Activated B cell treated with CpG ODN at 0.5 μM for 24 hours (primary cell): Measurements from ENCODE around the gene RFNG. TPM values are rescaled to one million over a fixed set of nuclear protein-coding genes. Genes with fewer than 3 reads are reported as not detected.

ENCODE experiments used
- ATAC-seq: fragments of 200-7000 bp; cut with Tn5 transposase; one replicate; pipeline ENCODE4 v1.10.0; 2021; ENCODE audit warnings: low read depth, mild to moderate bottlenecking, moderate library complexity
- CTCF ChIA-PET: fragments of 350-600 bp; sonication (Branson Sonifier 250); formaldehyde crosslinking; loops from one replicate; lab custom pipeline; 2021; ENCODE audit warnings: antibody characterized with exemption; lab: Charles Lee
- POLR2A ChIA-PET: fragments of 350-600 bp; sonication (Branson Sonifier 250); formaldehyde crosslinking; loops from one replicate; lab custom pipeline; 2021; ENCODE audit warnings: antibody characterized with exemption; lab: Charles Lee
- DNase-seq: peaks from one replicate; pipeline ENCODE4 v3.0.0; 2022
- H3K27ac Mint-ChIP-seq: one replicate; pipeline ENCODE4 v1.8.0; 2020; ENCODE audit warnings: mixed read lengths
- H3K27me3 Mint-ChIP-seq: one replicate; pipeline ENCODE4 v1.8.0; 2021; ENCODE audit warnings: mixed read lengths
- H3K36me3 Mint-ChIP-seq: one replicate; pipeline ENCODE4 v1.8.0; 2021; ENCODE audit warnings: low read depth, mixed read lengths
- H3K4me1 Mint-ChIP-seq: one replicate; pipeline ENCODE4 v1.8.0; 2021; ENCODE audit warnings: mixed read lengths
- H3K4me3 Mint-ChIP-seq: one replicate; pipeline ENCODE4 v1.8.0; 2020; ENCODE audit warnings: mild to moderate bottlenecking, mixed read lengths
- H3K9me3 Mint-ChIP-seq: one replicate; pipeline ENCODE4 v1.8.0; 2020; ENCODE audit warnings: mixed read lengths
- CTCF ChIP-seq: fragments of 200-600 bp; IDR thresholded peaks from one replicate; pipeline ENCODE4 v1.8.0; 2022; ENCODE audit warnings: antibody characterized with exemption, mild to moderate bottlenecking
- intact Hi-C: fragments of 100-400 bp; cut with micrococcal nuclease; formaldehyde crosslinking; loops from one replicate; pipeline ENCODE4 v1.15.1; 2024
- total RNA-seq: library from RNA; stranded (reverse); gene quantifications from 2 replicates; pipeline ENCODE4 v1.2.3, GENCODE V29; 2022

Gene RFNG
- total RNA-seq, 1 donor from 2014 or later, result 18.7 TPM

DNA sequence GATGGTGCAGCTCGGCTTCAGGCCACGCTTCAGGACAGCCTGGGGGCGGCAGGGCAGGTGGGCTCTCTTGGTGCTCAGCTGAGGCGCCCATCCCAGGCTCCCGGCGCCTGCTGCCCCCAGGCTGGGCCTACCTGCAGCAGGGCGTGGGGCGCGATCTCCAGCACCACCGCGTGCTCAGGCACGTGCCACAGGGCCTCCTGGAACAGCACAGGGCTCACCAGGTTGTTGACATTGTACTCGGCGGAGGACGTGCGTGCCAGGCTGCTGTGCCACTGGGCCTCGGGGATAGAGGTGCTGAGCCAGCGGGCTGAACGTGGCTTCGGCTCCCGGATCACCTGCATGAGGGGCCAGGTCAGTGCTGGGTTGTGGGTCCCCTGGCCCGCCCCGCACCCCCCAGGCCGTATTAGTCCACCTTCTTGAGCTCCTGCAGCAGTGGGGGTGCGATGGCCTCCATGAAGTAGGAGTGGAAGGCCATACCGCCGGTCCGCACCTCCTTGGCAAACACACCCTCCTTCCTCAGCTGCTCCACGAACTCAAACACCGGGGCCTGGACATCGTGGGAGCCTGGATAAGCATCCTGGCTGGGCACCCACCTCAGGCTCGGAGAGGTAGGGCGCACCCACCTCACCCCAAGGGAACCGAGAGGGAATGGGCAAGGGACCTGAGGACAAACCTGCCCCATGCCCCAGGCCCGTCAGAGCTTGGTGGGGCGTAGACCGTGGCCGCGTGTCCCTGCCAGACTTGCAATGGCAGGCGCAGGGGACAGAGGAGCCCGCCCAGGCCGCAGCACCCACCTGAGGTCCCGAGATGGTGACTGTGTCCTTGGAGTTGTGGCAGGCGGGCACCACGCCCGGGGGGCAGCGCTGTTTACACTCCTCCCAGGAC lies 37.5 kb upstream of the RFNG start:
- ATAC-seq (no peak), DNase-seq (no peak)
- no peak for TF ChIP-seq CTCF
- CTCF ChIA-PET, result no interaction called here
- Mint-ChIP-seq H3K27me3 (no peaks in the 10 kb centered on the region), H3K36me3 (peaks cover 54% of the 10 kb centered on the region), H3K4me1 (no peaks in the 10 kb centered on the region), H3K4me3 (no peak overlapping the region), H3K9me3 (no peaks in the 10 kb centered on the region), H3K27ac (no peak overlapping the region)
- POLR2A ChIA-PET, result interaction anchor here (0.6 to 1.0 kb wide), 3 partner anchors 9 to 90 kb away, joined by 3 to 6 read pairs (median 4); partner anchors contain the start of gene FASN
- intact Hi-C loops, result no loop called here

DNA sequence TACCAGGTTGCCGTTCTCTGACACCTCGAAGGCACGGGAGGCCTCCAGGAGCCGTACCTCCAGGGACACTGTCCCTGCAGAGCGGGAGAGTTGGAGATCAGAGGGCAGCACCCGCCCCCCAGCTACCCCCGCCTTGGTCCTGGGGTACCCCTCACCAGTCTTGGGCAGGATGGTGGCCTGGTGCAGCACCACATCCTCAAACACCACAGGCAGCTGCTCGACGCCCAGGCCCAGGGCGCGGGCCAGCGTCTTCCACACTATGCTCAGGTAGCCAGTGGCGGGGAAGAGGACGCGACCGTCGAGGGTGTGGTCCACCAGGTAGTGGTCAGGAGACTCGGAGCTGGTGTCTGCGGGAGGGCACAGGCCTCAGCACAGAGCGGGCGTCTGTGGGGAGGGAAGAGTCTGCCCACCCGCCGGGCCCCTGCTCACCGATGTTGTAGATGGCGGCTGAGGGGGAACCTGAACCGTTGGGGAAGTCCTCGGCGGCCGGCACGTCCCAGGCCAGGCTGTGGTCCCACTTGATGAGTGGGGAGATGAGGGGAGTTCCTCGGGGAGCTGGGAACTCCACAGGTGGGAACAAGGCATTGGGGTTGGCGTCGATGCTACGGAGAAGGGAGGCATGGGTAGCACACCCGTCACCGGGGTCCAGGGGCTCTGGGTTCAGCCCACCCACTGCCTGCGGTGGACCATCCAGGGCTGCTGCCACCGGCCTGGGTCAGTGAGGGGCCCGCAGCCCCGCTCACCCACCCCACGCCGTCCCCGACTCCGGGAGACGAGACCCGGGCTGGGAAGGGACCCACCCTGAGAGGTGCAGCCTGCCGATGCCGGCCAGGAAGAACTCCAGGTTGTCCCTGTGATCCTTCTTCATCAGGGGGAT lies 36.6 kb upstream of the RFNG start:
- no peak for ATAC-seq

DNA sequence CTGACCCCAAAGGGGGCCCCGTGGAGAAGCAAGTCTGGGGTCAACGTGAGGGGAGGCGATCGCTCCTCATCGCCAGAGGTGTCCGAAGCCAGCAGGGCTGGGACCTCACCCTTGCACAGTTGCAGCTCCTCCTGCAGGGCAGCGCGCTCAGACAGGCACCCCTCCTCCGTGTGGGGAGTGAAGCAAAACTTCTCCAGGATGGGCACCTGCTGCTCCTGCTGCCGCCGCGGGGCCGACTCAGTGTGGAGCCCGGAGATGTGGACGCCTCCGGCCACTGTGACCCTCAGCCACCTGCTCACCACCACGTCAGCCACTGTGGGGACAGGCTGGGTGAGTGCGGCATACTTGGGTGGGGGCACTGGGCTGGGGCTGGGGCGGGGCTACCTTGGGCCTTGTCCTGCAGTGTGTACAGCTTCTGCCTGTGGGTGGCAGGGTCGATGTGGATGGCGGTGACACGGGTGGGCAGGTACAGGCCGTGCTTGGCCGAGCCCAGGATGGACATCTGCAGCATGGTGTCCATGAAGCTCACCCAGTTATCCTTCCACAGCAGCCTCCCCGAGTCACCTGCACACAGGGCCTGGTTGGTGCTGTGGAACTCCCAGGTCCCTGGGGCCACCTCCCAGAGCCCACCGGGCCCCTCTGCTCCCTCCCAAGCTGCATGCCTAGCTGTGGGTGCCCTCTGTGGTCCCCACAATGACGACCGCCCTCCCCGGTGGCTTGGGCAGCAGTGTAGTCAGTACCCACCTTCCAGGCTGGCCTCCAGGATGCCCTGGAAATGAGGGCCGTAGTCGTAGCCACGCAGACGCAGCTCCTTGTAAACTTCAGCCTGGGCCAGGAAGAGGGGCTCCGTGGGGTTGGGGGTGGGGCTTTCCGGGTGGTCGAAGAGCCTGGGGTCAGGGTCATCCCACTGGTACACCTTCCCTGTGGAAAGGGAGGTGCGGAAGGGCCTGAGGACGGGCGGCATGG lies 35.6 kb upstream of the RFNG start:
- TF ChIP-seq CTCF, result no peak
- DNase-seq (no peak), ATAC-seq (no peak)
- Mint-ChIP-seq H3K4me3 (no peak overlapping the region), H3K4me1 (no peaks in the 10 kb centered on the region), H3K27ac (no peak overlapping the region), H3K9me3 (no peaks in the 10 kb centered on the region), H3K36me3 (peaks cover 61% of the 10 kb centered on the region), H3K27me3 (no peaks in the 10 kb centered on the region)
- ChIA-PET POLR2A (interaction anchor here (0.5 to 1.4 kb wide), 2 partner anchors 50 to 92 kb away, joined by 3 read pairs; partner anchors contain the start of gene DCXR), CTCF (no interaction called here)
- intact Hi-C loops, result no loop called here

More for the DNA sequence above, 36.6 kb upstream of the RFNG start:
- peaks cover 57% of the 10 kb centered on the region for H3K36me3 Mint-ChIP-seq
- TF ChIP-seq CTCF, result no peak
- ChIA-PET POLR2A (interaction anchor here (0.6 to 1.4 kb wide), 3 partner anchors 14 to 91 kb away, joined by 3 to 6 read pairs (median 4); partner anchors contain the start of gene DCXR), CTCF (no interaction called here)
- H3K4me1 Mint-ChIP-seq, result no peaks in the 10 kb centered on the region
- H3K27ac Mint-ChIP-seq, result no peak overlapping the region
- no peaks in the 10 kb centered on the region for H3K27me3 Mint-ChIP-seq
- no peaks in the 10 kb centered on the region for H3K9me3 Mint-ChIP-seq
- intact Hi-C loops, result no loop called here
- H3K4me3 Mint-ChIP-seq, result no peak overlapping the region
- DNase-seq, result no peak

DNA sequence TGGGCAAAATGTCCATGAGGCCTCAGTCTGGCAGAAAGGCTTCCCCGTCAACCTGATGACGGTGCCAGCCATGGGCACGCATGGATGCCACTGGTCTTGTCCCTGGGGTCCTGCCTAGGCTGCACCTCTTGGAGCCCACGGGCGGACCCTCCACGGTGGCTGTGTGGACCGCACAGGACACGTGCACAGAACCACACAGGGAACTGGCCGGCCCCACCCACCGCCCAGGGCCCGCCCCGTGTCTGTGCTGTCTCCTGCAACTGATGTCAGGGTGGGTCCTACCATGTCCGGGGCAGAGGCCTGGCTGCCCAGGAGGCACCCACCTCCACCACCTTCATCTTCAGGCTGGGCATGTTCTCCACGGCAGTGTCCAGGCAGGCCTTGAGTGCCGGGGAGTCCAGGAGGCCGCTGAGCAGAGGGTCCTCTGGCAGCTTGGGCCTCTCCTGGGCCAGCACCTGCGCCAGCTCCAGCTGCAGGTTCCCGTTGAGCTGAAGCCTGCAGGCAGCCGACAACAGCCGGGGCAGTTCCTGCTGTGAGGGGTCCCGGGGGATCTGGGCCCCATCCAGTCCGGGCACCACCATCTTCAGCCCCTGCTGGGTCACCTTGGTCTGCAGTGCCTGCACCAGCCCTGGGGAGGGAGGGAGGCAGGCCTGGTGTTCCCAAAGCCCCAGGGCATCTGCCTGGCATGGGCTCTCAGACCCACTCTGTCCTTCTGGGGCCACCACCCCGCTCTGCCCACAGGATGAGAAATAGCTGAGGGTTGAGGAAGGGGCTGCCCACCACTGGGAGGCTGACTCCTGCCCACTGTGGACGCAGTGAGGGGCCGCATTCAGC lies 34.5 kb upstream of the RFNG start:
- intact Hi-C loops, result no loop called here
- ChIA-PET CTCF (no interaction called here), POLR2A (interaction anchor here (1.4 kb wide), 1 partner anchor 49 kb away, joined by 3 read pairs; the partner anchor contains the start of gene DCXR)
- Mint-ChIP-seq H3K27ac (no peak overlapping the region), H3K9me3 (no peaks in the 10 kb centered on the region), H3K4me3 (no peak overlapping the region), H3K27me3 (no peaks in the 10 kb centered on the region), H3K4me1 (no peaks in the 10 kb centered on the region), H3K36me3 (peaks cover 62% of the 10 kb centered on the region)
- ATAC-seq (no peak), DNase-seq (no peak)
- TF ChIP-seq CTCF, result no peak
